Liver (tissue), 9 donors: ENCODE results near the gene PPP1R12C. TPM values are rescaled to one million over a fixed set of nuclear protein-coding genes. Genes with fewer than 3 reads are reported as not detected.
"Not testable (repeated sequence)": the region's sequence is repeated elsewhere in the genome, so short reads cannot be mapped to it uniquely, and the experiment has no call there.

Experiments
- DNase-seq: peaks from one replicate; pipeline ENCODE4 v3.0.0-alpha.2; 2017; ENCODE audit warnings: low spot score
- H3K27ac ChIP-seq, 2 donors: one replicate each; pipeline ENCODE4 v1.7.0; 2013; ENCODE audit warnings: inconsistent platforms in 2 of 2, low read length in 2 of 2, control low read depth in 1 of 2, low read depth in 1 of 2, mild to moderate bottlenecking in 1 of 2
- H3K27me3 ChIP-seq, 4 donors: one replicate each; pipeline versions ENCODE4 v1.6.1 to v1.7.0; 2013; ENCODE audit warnings: low read length in 3 of 4, inconsistent platforms in 1 of 4, mild to moderate bottlenecking in 1 of 4, moderate library complexity in 1 of 4; ENCODE audit not compliant: control insufficient read depth in 4 of 4, insufficient read depth in 4 of 4
- H3K36me3 ChIP-seq, 4 donors: one replicate each; pipeline versions ENCODE4 v1.6.1 to v1.7.0; 2013; ENCODE audit warnings: low read length in 3 of 4, mild to moderate bottlenecking in 3 of 4, low read depth in 1 of 4, moderate library complexity in 1 of 4; ENCODE audit not compliant: control insufficient read depth in 4 of 4, insufficient read depth in 3 of 4
- H3K4me1 ChIP-seq, 4 donors: one replicate each; pipeline versions ENCODE4 v1.6.1 to v1.7.0; 2013; ENCODE audit warnings: low read length in 3 of 4, mild to moderate bottlenecking in 3 of 4, moderate library complexity in 1 of 4; ENCODE audit not compliant: control insufficient read depth in 4 of 4, insufficient read depth in 4 of 4
- H3K4me3 ChIP-seq, 3 donors: one replicate each; pipeline versions ENCODE4 v1.6.1 to v1.7.0; 2013; ENCODE audit warnings: low read length in 3 of 3, control low read depth in 1 of 3, low read depth in 1 of 3, mild to moderate bottlenecking in 1 of 3
- H3K9ac ChIP-seq, 2 donors: one replicate each; pipeline ENCODE4 v1.7.0; 2013; ENCODE audit warnings: low read length in 2 of 2, mild to moderate bottlenecking in 2 of 2, moderate library complexity in 2 of 2, control low read depth in 1 of 2, low read depth in 1 of 2
- H3K9me3 ChIP-seq, 4 donors: one replicate each; pipeline versions ENCODE4 v1.6.1 to v1.7.0; 2013; ENCODE audit warnings: low read length in 3 of 4; ENCODE audit not compliant: control insufficient read depth in 4 of 4
- ATF3 ChIP-seq: IDR thresholded peaks from 2 replicates; pipeline ENCODE4 v1.6.1; 2016; ENCODE audit warnings: antibody characterized with exemption
- CTCF ChIP-seq: fragments of 150-350 bp; IDR thresholded peaks from 2 replicates; pipeline ENCODE4 v1.5.1; 2017; ENCODE audit warnings: improper control_type of control experiment, low read depth, low read length; ENCODE audit not compliant: missing input control
- EGR1 ChIP-seq, 2 donors: IDR thresholded peaks; 2 replicates each; pipeline ENCODE4 v1.6.1; 2016 to 2018; ENCODE audit warnings: antibody characterized with exemption in 2 of 2, low read depth in 2 of 2
- FOXA1 ChIP-seq: IDR thresholded peaks from 2 replicates; pipeline ENCODE4 v1.6.1; 2016; ENCODE audit warnings: antibody characterized with exemption
- FOXA2 ChIP-seq: IDR thresholded peaks from 2 replicates; pipeline ENCODE4 v1.6.1; 2016; ENCODE audit warnings: antibody characterized with exemption
- GABPA ChIP-seq, 2 donors: IDR thresholded peaks in 1 of 2; conservative IDR thresholded peaks in 1 of 2; 2 replicates each; pipeline ENCODE4 v1.6.1; 2016; ENCODE audit warnings: antibody characterized with exemption in 2 of 2, mild to moderate bottlenecking in 1 of 2, moderate library complexity in 1 of 2
- HNF4A ChIP-seq, 2 donors: conservative IDR thresholded peaks; 2 replicates each; pipeline ENCODE4 v1.6.1; 2016; ENCODE audit warnings: antibody characterized with exemption in 2 of 2, mild to moderate bottlenecking in 2 of 2
- HNF4G ChIP-seq: IDR thresholded peaks from 2 replicates; pipeline ENCODE4 v1.6.1; 2016; ENCODE audit warnings: antibody characterized with exemption
- JUND ChIP-seq, 2 donors: IDR thresholded peaks; 2 replicates each; pipeline ENCODE4 v1.6.1; 2016; ENCODE audit warnings: antibody characterized with exemption in 2 of 2
- MAX ChIP-seq: IDR thresholded peaks from 2 replicates; pipeline ENCODE4 v1.6.1; 2016; ENCODE audit warnings: antibody characterized with exemption
- NR2F2 ChIP-seq: IDR thresholded peaks from 2 replicates; pipeline ENCODE4 v1.6.1; 2016; ENCODE audit warnings: antibody characterized with exemption
- RAD21 ChIP-seq, 2 donors: IDR thresholded peaks; 2 replicates each; pipeline ENCODE4 v1.6.1; 2016; ENCODE audit warnings: antibody characterized with exemption in 2 of 2, mild to moderate bottlenecking in 2 of 2
- REST ChIP-seq: IDR thresholded peaks from 2 replicates; pipeline ENCODE4 v1.6.1; 2016; ENCODE audit warnings: antibody characterized with exemption, mild to moderate bottlenecking
- RXRA ChIP-seq, 2 donors: IDR thresholded peaks; 2 replicates each; pipeline ENCODE4 v1.6.1; 2017 to 2018; ENCODE audit warnings: antibody characterized with exemption in 2 of 2, mild to moderate bottlenecking in 1 of 2
- SP1 ChIP-seq: IDR thresholded peaks from 2 replicates; pipeline ENCODE4 v1.6.1; 2018; ENCODE audit warnings: antibody characterized with exemption, mild to moderate bottlenecking
- TAF1 ChIP-seq: conservative IDR thresholded peaks from 2 replicates; pipeline ENCODE4 v1.6.1; 2016; ENCODE audit warnings: antibody characterized with exemption, mild to moderate bottlenecking
- YY1 ChIP-seq: IDR thresholded peaks from 2 replicates; pipeline ENCODE4 v1.6.1; 2016; ENCODE audit warnings: antibody characterized with exemption, mild to moderate bottlenecking
- WGBS: extraction: QIAGEN DNeasy Blood & Tissue Kit; methylation state at CpG from one replicate; pipeline ENCODE4 v1.1.7; 2013; 5-methylcytosine and 5-hydroxymethylcytosine counted together
- polyA plus RNA-seq, 2 donors: library from polyadenylated mRNA; stranded (reverse) in 1 of 2; unstranded in 1 of 2; fragments of 200-250 nt in 1 of 2; fragments of >200 nt in 1 of 2; fragmentation: Nextera tagmentation in 1 of 2; extraction: Ambion mirVana in 1 of 2; gene quantifications; one replicate each; pipeline versions ENCODE4 v1.2.1 to v1.2.3, GENCODE V29; 2013 to 2015
- total RNA-seq, 2 donors: library from RNA; depleted of rRNA; stranded (reverse); fragments of >200 nt; gene quantifications; one replicate each; pipeline ENCODE4 v1.2.3, GENCODE V29; 2014
- donor health status: healthy.
- donor health status: healthy.
- donor health status: healthy.
- donor health status: healthy.
- donor health status: healthy.

The PPP1R12C gene
- total and polyA plus RNA-seq, 4 donors: 7.4 to 35.8 (median 24.9) TPM

- Histone ChIP-seq H3K27me3 (peaks cover 0 to 2% (median 0%) of the 10 kb centered on the region in 4 donors), H3K4me1 (peaks cover 0 to 7% (median 2%) of the 10 kb centered on the region in 4 donors), H3K36me3 (peaks cover 0 to 5% (median 4%) of the 10 kb centered on the region in 4 donors), H3K27ac (peak within 1 kb of the TSS; percentile 28 to 67), H3K9me3 (no peaks in the 10 kb centered on the region), H3K9ac (peak within 1 kb of the TSS in 1 of 2 donors; percentile 7), H3K4me3 (peak within 1 kb of the TSS; percentile 77 to 80 (median 78))
- peak; percentile 98 for DNase-seq
- TF ChIP-seq MAX (no peak), SP1 (peak; percentile 52), GABPA (IDR thresholded peaks at IDR 0.05 in 1 of 2, conservative IDR thresholded peaks at IDR 0.05 in 1 of 2) (peak in 1 of 2 donors; percentile 50), HNF4G (no peak)
- 2% methylated on average over 70 of the region's 70 CpGs for whole genome bisulfite sequencing
These were observed 54.5 kb downstream of the PPP1R12C start, which contains the start of gene RDH13 for GRCh38 chr19:55062735-55063491. Gene RDH13 (minus strand): TSS chr19:55063148. CDS start chr19:55063032, 116 bp downstream.

- not testable (repeated sequence) for H3K27ac ChIP-seq, DNase-seq, H3K27me3 ChIP-seq, H3K4me3 ChIP-seq, H3K9ac ChIP-seq, H3K9me3 ChIP-seq, H3K4me1 ChIP-seq
- WGBS: 93% methylated on average over 9 of the region's 9 CpGs
- H3K36me3 ChIP-seq: peaks cover 3 to 23% (median 14%) of the 10 kb centered on the region in 4 donors
These were observed 57.1 kb downstream of the PPP1R12C start for GRCh38 chr19:55060287-55060686.

- Histone ChIP-seq H3K4me3 (no peak overlapping the region), H3K27ac (no peak overlapping the region), H3K27me3 (no peaks in the 10 kb centered on the region), H3K4me1 (peaks cover 0 to 7% (median 2%) of the 10 kb centered on the region in 4 donors), H3K9me3 (no peaks in the 10 kb centered on the region), H3K36me3 (peaks cover 7 to 29% (median 16%) of the 10 kb centered on the region in 4 donors), H3K9ac (no peak overlapping the region)
- WGBS: 95% methylated on average over 23 of the region's 23 CpGs
- DNase-seq: no peak
- TF ChIP-seq RXRA (IDR thresholded peaks at IDR 0.05): no peak
- TF ChIP-seq EGR1 (IDR thresholded peaks at IDR 0.05; ENCODE audit: low read depth in 2 of 2): no peak
- TF ChIP-seq NR2F2: no peak
- TF ChIP-seq MAX: no peak
- TF ChIP-seq YY1: no peak
- no peak for TF ChIP-seq REST
- TF ChIP-seq GABPA (IDR thresholded peaks at IDR 0.05 in 1 of 2, conservative IDR thresholded peaks at IDR 0.05 in 1 of 2): no peak
- TF ChIP-seq SP1: no peak
- no peak for TF ChIP-seq TAF1
- TF ChIP-seq CTCF: no peak
- TF ChIP-seq JUND (IDR thresholded peaks at IDR 0.05): no peak
- TF ChIP-seq FOXA1: no peak
- no peak for TF ChIP-seq ATF3
- TF ChIP-seq HNF4G: no peak
- no peak for TF ChIP-seq FOXA2
- TF ChIP-seq HNF4A (conservative IDR thresholded peaks at IDR 0.05): no peak
- TF ChIP-seq RAD21 (IDR thresholded peaks at IDR 0.05): no peak
These were observed 58.4 kb downstream of the PPP1R12C start for GRCh38 chr19:55058781-55059610.
